Right lobe of liver (tissue), 6 donors: Measurements from ENCODE around the gene TRIM41. TPM values are rescaled to one million over a fixed set of nuclear protein-coding genes. Genes with fewer than 3 reads are reported as not detected.
"Not testable (repeated sequence)": the region's sequence is repeated elsewhere in the genome, so short reads cannot be mapped to it uniquely, and the experiment has no call there.

Experiments
- ATAC-seq, 4 donors: fragments of 200-7000 bp; cut with Tn5 transposase; one replicate each; pipeline ENCODE4 v1.9.1; 2020; ENCODE audit warnings: mild to moderate bottlenecking in 4 of 4, moderate library complexity in 4 of 4
- DNase-seq, 3 donors: peaks; one replicate each; pipeline ENCODE4 v3.0.0-alpha.2; 2020
- H3K27ac ChIP-seq, 3 donors: fragments of 200-600 bp; one replicate each; pipeline ENCODE4 v1.8.0; 2022
- H3K27me3 ChIP-seq, 2 donors: fragments of 200-600 bp; one replicate each; pipeline ENCODE4 v1.8.0; 2022
- H3K36me3 ChIP-seq, 4 donors: fragments of 200-600 bp; sonication (generic) in 1 of 4; one replicate each; pipeline versions ENCODE4 v1.5.1 to v1.8.0; 2017 to 2022; ENCODE audit warnings: control low read depth in 1 of 4
- H3K4me1 ChIP-seq, 4 donors: fragments of 200-600 bp; sonication (generic) in 1 of 4; one replicate each; pipeline versions ENCODE4 v1.5.1 to v1.8.0; 2017 to 2022; ENCODE audit warnings: control low read depth in 1 of 4
- H3K4me3 ChIP-seq, 3 donors: fragments of 200-600 bp; one replicate each; pipeline ENCODE4 v1.8.0; 2022
- H3K9me3 ChIP-seq, 4 donors: fragments of 200-600 bp; sonication (generic) in 1 of 4; one replicate each; pipeline versions ENCODE4 v1.5.1 to v1.8.0; 2017 to 2022; ENCODE audit warnings: control low read depth in 1 of 4
- CTCF ChIP-seq, 4 donors: fragments of 200-600 bp in 3 of 4; fragments of 450-650 bp in 1 of 4; IDR thresholded peaks; one replicate each; pipeline versions ENCODE4 v1.5.1 to v1.8.0; 2016 to 2022; ENCODE audit warnings: antibody characterized with exemption in 4 of 4, mild to moderate bottlenecking in 2 of 4
- POLR2A ChIP-seq: fragments of 450-650 bp; IDR thresholded peaks from one replicate; pipeline ENCODE4 v1.6.1; 2017; ENCODE audit warnings: antibody characterized with exemption, mild to moderate bottlenecking
- WGBS: methylation state at CpG from one replicate; pipeline ENCODE4 v1.1.6; 2018; ENCODE audit warnings: low coverage, low lambda C conversion rate; ENCODE audit not compliant: insufficient coverage; ENCODE audit errors: missing lambda C conversion rate; 5-methylcytosine and 5-hydroxymethylcytosine counted together
- intact Hi-C, 2 donors: fragments of 100-400 bp; cut with DNase I; formaldehyde crosslinking; loops; one replicate each; pipeline versions ENCODE4 v1.11.2 to v1.14.1; 2022
- microRNA-seq, 2 donors: library from miRNA; unstranded; fragments of <30 nt; microRNA quantifications; one replicate each; pipeline ENCODE4, GENCODE V29; 2019 to 2020
- small RNA-seq, 2 experiments: library from RNA; depleted of rRNA; stranded (forward); fragments of <200 nt; gene quantifications; one replicate each; pipeline ENCODE3, GENCODE V24; 2016
- total RNA-seq, 6 experiments: library from RNA; depleted of rRNA in 2 of 6; stranded (reverse); fragments of >200 nt in 2 of 6; fragmentation: NEBNext Ultra II Directional in 3 of 6; extraction: Animal tissue kit (Norgen Biotek cat#: 25700) in 3 of 6; gene quantifications; one replicate each; pipeline versions ENCODE4 v1.1.0 to v1.2.4, GENCODE V29; 2016 to 2023
- donor health status: DM: no; HTN: yes; CAD: no.
- donor health status: DM: no; HTN: no; CAD: no.
- donor health status: DM: no; HTN: no; CAD: no.
- donor health status: DM: no; HTN: yes; CAD: no.
- donor health status: DM: no; HTN: yes; CAD: no.

Gene TRIM41
- total RNA-seq, 6 experiments from 2014 or later = 7.3 to 20.6 (median 15.9) TPM

GRCh38 chr5:181283347-181283746 lies 60.3 kb downstream of the TRIM41 start:
- intact Hi-C loops = no loop called here
- no peak for ATAC-seq
- Histone ChIP-seq H3K36me3 (no peaks in the 10 kb centered on the region), H3K4me1 (no peaks in the 10 kb centered on the region), H3K9me3 (no peaks in the 10 kb centered on the region), H3K27me3 (no peaks in the 10 kb centered on the region), H3K27ac (no peak overlapping the region), H3K4me3 (no peak overlapping the region)
- TF ChIP-seq POLR2A = no peak
- no peak for TF ChIP-seq CTCF (IDR thresholded peaks at IDR 0.05)
- WGBS = 94% methylated on average over 8 of the region's 13 CpGs
- no peak for DNase-seq

- H3K9me3 ChIP-seq, H3K27me3 ChIP-seq, DNase-seq, H3K27ac ChIP-seq, H3K36me3 ChIP-seq, H3K4me3 ChIP-seq, ATAC-seq, H3K4me1 ChIP-seq, intact Hi-C loops: not testable (repeated sequence)
- peak in 1 of 4 donors; percentile 6 for TF ChIP-seq CTCF (IDR thresholded peaks at IDR 0.05)
- WGBS = 83% methylated on average over 2 of the region's 6 CpGs
Observed at GRCh38 chr5:181283841-181284755, 61.0 kb downstream of the TRIM41 start.

Small RNAs within 50 kb of the gene (microRNA-seq; reads per million reads assigned to microRNA genes)
- gene MIR4638 = 0 reads per million in 2 donors

Small RNAs within 50 kb of the gene (small RNA-seq; reads per million reads assigned to genes)
- gene MIR4638 (0 reads per million in 2 experiments), gene SNORD95 (0 reads per million in 2 experiments), gene SNORD96A (0 reads per million in 2 experiments)

Other genes with a start within 250 kb of the TRIM41 start
- not detected for gene BTNL3, start 234.4 kb upstream of the TRIM41 start, total RNA-seq
- gene BTNL9, start 183.0 kb upstream of the TRIM41 start, total RNA-seq = 10 to 100 TPM in 1 of 6 experiments, 1 to 10 TPM in 5; 5.3 to 11.6 (median 7.8) TPM
- gene OR2V1, start 92.1 kb upstream of the TRIM41 start, total RNA-seq = not detected
- gene OR2V2, start 75.7 kb upstream of the TRIM41 start, total RNA-seq = not detected
- 1 to 10 TPM in 1 of 6 experiments, under 1 TPM in 4, not detected in 1; 0.07 to 1.4 (median 0.26) TPM for gene TRIM7, start 18.1 kb upstream of the TRIM41 start, total RNA-seq
- 1,000 to 10,000 TPM in 2 of 6 experiments, 100 to 1,000 TPM in 4; 470 to 1,156 (median 552) TPM for gene RACK1, start 20.6 kb downstream of the TRIM41 start, total RNA-seq
- 1 to 10 TPM; 2.8 to 6.5 (median 4.6) TPM for gene TRIM52, start 37.9 kb downstream of the TRIM41 start, total RNA-seq
- gene OR4F3, start 144.0 kb downstream of the TRIM41 start, total RNA-seq = under 1 TPM in 1 of 6 experiments, not detected in 5; 0.61 TPM